ENCODE data around the gene FGD5. TPM values are rescaled to one million over a fixed set of nuclear protein-coding genes. Genes with fewer than 3 reads are reported as not detected.

Gene FGD5
- total RNA-seq, 1 donor from 2014 or later = 16.3 TPM

Other genes starting within 250 kb of the FGD5 start
- gene CCDC174, start 167.2 kb upstream of the FGD5 start, total RNA-seq = 10.7 TPM
- gene C3orf20, start 143.8 kb upstream of the FGD5 start, total RNA-seq = not detected
- gene NR2C2, start 128.6 kb downstream of the FGD5 start, total RNA-seq = 31.8 TPM
- 153 TPM for gene MRPS25, start 246.4 kb downstream of the FGD5 start, total RNA-seq